GM06990 (cell line): ENCODE data around the gene AGXT.

Experiments
- DNase-seq: peaks from one replicate; pipeline ENCODE4 v3.0.0-alpha.2; 2011; ENCODE audit not compliant: insufficient read length; ENCODE audit errors: extremely low read depth
- H3K27me3 ChIP-seq: replicated peaks from 2 replicates; pipeline ENCODE4 v1.6.0; 2011; ENCODE audit warnings: low read length; ENCODE audit not compliant: control insufficient read depth, insufficient read depth
- H3K36me3 ChIP-seq: 2 replicates; pipeline ENCODE4 v1.5.1; 2011; ENCODE audit warnings: low read length; ENCODE audit not compliant: control insufficient read depth, insufficient read depth
- H3K4me3 ChIP-seq: replicated peaks from 2 replicates; pipeline ENCODE4 v1.5.1; 2011; ENCODE audit warnings: low read depth, mild to moderate bottlenecking, control low read depth, low read length
- TF ChIP-seq, protein P1 (sequence below): IDR thresholded peaks from 2 replicates; pipeline ENCODE4 v1.5.1; 2011; ENCODE audit warnings: low read length, control low read depth, mild to moderate bottlenecking, inconsistent platforms; ENCODE audit not compliant: insufficient read depth, poor library complexity, severe bottlenecking

AGXT gene

GRCh38 chr2:240875228-240876034, 6.8 kb downstream of the AGXT start:
- DNase-seq, result no peak
- TF ChIP-seq, protein P1, sequence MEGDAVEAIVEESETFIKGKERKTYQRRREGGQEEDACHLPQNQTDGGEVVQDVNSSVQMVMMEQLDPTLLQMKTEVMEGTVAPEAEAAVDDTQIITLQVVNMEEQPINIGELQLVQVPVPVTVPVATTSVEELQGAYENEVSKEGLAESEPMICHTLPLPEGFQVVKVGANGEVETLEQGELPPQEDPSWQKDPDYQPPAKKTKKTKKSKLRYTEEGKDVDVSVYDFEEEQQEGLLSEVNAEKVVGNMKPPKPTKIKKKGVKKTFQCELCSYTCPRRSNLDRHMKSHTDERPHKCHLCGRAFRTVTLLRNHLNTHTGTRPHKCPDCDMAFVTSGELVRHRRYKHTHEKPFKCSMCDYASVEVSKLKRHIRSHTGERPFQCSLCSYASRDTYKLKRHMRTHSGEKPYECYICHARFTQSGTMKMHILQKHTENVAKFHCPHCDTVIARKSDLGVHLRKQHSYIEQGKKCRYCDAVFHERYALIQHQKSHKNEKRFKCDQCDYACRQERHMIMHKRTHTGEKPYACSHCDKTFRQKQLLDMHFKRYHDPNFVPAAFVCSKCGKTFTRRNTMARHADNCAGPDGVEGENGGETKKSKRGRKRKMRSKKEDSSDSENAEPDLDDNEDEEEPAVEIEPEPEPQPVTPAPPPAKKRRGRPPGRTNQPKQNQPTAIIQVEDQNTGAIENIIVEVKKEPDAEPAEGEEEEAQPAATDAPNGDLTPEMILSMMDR, result no peak
- Histone ChIP-seq H3K36me3 (no peaks in the 10 kb centered on the region), H3K27me3 (peaks cover 1% of the 10 kb centered on the region; the same call in 1 of the 2 replicates), H3K4me3 (no peak overlapping the region)

DNA sequence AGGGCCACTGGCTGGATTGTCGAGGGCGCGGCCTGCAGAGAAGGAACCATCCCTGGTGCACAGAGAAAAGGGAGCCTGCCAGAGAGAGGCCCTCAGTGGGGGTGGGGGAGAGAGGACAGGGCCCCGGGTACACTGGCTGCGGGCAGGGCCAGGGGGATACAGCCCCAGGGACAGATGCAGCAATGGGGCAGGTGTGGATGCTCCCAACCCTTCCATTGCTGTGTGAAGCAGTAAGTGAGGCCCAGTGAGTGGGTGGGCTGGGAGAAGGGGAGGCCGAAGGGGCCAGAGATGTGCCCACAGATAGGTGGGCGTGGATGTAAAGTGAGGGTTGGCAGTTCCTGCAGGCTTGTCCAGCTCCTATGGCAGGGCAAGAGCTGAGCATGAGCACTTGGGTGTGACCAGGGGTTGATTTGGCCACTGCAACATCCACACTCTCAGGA, 7.4 kb downstream of the AGXT start:
- H3K27me3 ChIP-seq, result peaks cover 1% of the 10 kb centered on the region; the same call in 1 of the 2 replicates

GRCh38 chr2:240876475-240877251, 8.0 kb downstream of the AGXT start:
- no peak for DNase-seq
- peaks cover 1% of the 10 kb centered on the region; the same call in 1 of the 2 replicates for H3K27me3 ChIP-seq

More for the DNA sequence above, 7.4 kb downstream of the AGXT start:
- TF ChIP-seq, protein P1, result no peak
- Histone ChIP-seq H3K36me3 (no peaks in the 10 kb centered on the region), H3K4me3 (no peak overlapping the region)
- DNase-seq, result no peak

GRCh38 chr2:240877460-240878340, 9.1 kb downstream of the AGXT start:
- Histone ChIP-seq H3K36me3 (no peaks in the 10 kb centered on the region), H3K27me3 (no peaks in the 10 kb centered on the region; the same call in 1 of the 2 replicates), H3K4me3 (no peak overlapping the region)
- TF ChIP-seq, protein P1, result no peak
- no peak for DNase-seq

More at GRCh38 chr2:240876475-240877251, 8.0 kb downstream of the AGXT start:
- Histone ChIP-seq H3K36me3 (no peaks in the 10 kb centered on the region), H3K4me3 (no peak overlapping the region)
- TF ChIP-seq, protein P1, result no peak

- Histone ChIP-seq H3K36me3 (no peaks in the 10 kb centered on the region), H3K27me3 (no peaks in the 10 kb centered on the region; the same call in 1 of the 2 replicates), H3K4me3 (no peak overlapping the region)
- TF ChIP-seq, protein P1, result no peak
- no peak for DNase-seq
Observed at GRCh38 chr2:240878341-240878936, 9.8 kb downstream of the AGXT start.
